Muscle layer of duodenum (tissue), 2 donors: Measurements from ENCODE around the gene OPCML.

Source experiments
- H3K27ac ChIP-seq: one replicate; pipeline ENCODE4 v1.7.0; 2013; ENCODE audit warnings: mild to moderate bottlenecking, low read length
- H3K27me3 ChIP-seq: one replicate; pipeline ENCODE4 v1.7.0; 2013; ENCODE audit warnings: low read depth, mild to moderate bottlenecking, control low read depth, low read length
- H3K36me3 ChIP-seq, 2 donors: one replicate each; pipeline ENCODE4 v1.7.0; 2013; ENCODE audit warnings: low read length in 2 of 2, control low read depth in 1 of 2, mild to moderate bottlenecking in 1 of 2; ENCODE audit not compliant: insufficient read depth in 2 of 2, control insufficient read depth in 1 of 2
- H3K4me1 ChIP-seq, 2 donors: one replicate each; pipeline ENCODE4 v1.7.0; 2013; ENCODE audit warnings: low read length in 2 of 2, mild to moderate bottlenecking in 2 of 2, control low read depth in 1 of 2, moderate library complexity in 1 of 2; ENCODE audit not compliant: insufficient read depth in 2 of 2, control insufficient read depth in 1 of 2
- H3K4me3 ChIP-seq, 2 donors: one replicate each; pipeline ENCODE4 v1.7.0; 2013; ENCODE audit warnings: low read length in 2 of 2, low read depth in 1 of 2, mild to moderate bottlenecking in 1 of 2
- H3K9me3 ChIP-seq, 2 donors: one replicate each; pipeline ENCODE4 v1.7.0; 2013; ENCODE audit warnings: low read length in 2 of 2, control low read depth in 1 of 2, mild to moderate bottlenecking in 1 of 2; ENCODE audit not compliant: control insufficient read depth in 1 of 2
- donor health status: healthy.

The OPCML gene

DNA sequence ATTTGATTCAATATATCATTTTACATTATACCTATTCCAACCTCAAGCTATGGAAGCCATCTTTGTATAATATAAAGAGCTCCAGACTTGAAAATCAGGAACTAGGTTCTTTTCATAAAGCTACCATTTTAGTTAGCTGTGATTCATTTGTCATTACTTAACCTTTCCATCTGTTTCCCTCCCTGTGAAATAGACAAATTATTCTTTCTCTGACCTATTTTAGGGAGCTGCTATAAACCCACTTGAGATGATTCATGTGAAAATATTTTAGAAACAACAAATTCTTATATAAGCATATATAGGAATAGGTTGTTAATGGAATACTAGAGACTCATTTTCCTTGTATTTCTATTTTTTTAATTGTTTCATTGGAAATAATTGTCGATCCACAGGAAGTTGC, 1012.1 kb downstream of the OPCML start:
- no peak overlapping the region for H3K27ac ChIP-seq
- H3K4me3 ChIP-seq, result no peak overlapping the region
- no peaks in the 10 kb centered on the region for H3K4me1 ChIP-seq
- no peaks in the 10 kb centered on the region for H3K9me3 ChIP-seq
- no peaks in the 10 kb centered on the region for H3K36me3 ChIP-seq
- no peaks in the 10 kb centered on the region for H3K27me3 ChIP-seq

DNA sequence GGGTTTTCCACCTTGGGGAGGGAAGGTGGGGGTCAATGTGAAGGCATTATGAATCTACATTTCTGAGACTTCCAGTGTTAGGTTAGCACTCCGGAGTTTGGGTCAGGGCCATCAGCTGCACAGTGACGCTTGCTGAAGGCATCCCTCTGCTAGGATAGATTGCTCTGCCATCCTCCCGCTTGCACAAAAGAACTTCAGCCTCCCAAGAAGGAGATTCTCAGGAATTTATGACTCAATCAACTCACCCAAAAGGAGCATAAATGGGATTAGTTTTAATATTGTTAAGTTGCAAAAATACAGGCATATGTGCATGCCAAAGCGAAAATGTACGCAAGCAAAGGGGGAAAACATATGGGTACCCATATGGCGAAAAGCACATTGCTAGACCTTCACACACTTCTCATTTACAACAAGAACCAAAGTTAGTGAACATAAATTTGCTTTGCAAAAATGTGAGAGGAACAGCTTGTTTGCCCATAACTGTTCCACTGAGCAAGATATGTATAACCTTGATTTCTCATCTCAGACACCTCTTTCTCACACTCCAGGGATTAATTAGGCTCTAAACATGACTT, 1013.0 kb downstream of the OPCML start:
- no peak overlapping the region for H3K4me3 ChIP-seq
- no peaks in the 10 kb centered on the region for H3K9me3 ChIP-seq
- no peaks in the 10 kb centered on the region for H3K4me1 ChIP-seq
- H3K27me3 ChIP-seq, result no peaks in the 10 kb centered on the region
- no peaks in the 10 kb centered on the region for H3K36me3 ChIP-seq
- H3K27ac ChIP-seq, result no peak overlapping the region

DNA sequence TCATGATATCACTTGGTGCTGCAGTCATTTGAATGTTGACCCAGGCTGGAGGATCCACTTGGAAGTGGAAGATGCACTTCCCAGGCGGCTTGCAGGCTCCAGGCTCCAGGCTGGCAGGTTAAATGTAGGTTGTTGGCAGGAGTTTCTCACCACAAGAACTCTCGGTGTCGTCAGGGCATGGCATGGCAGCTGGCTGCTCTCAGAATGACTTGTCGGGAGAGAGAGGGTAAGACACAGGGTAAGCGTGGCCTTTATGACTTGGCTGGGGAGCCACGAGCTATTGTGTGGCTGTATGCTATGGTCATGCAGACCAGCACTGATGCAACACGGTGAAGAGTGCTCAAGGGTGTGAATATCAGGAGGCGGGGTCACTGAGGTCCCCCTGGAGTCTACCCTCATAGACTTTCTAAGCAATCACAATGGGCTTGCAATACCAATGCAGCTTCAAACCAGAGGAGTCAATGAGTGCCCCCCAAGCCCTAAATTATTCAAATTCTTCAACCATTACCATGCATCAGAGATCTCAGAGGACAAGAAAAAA, 1027.7 kb downstream of the OPCML start:
- H3K9me3 ChIP-seq, result no peaks in the 10 kb centered on the region
- H3K27me3 ChIP-seq, result no peaks in the 10 kb centered on the region
- no peaks in the 10 kb centered on the region for H3K4me1 ChIP-seq
- no peaks in the 10 kb centered on the region for H3K36me3 ChIP-seq
- no peak overlapping the region for H3K4me3 ChIP-seq
- no peak overlapping the region for H3K27ac ChIP-seq

- Histone ChIP-seq H3K9me3 (no peaks in the 10 kb centered on the region), H3K27ac (no peak overlapping the region), H3K27me3 (no peaks in the 10 kb centered on the region), H3K36me3 (no peaks in the 10 kb centered on the region), H3K4me3 (no peak overlapping the region), H3K4me1 (no peaks in the 10 kb centered on the region)
Measured at GRCh38 chr11:132501356-132501755, 1030.9 kb downstream of the OPCML start.

GRCh38 chr11:132499661-132500060, 1032.6 kb downstream of the OPCML start:
- H3K36me3 ChIP-seq, result no peaks in the 10 kb centered on the region
- no peak overlapping the region for H3K27ac ChIP-seq
- H3K4me3 ChIP-seq, result no peak overlapping the region
- no peaks in the 10 kb centered on the region for H3K9me3 ChIP-seq
- no peaks in the 10 kb centered on the region for H3K4me1 ChIP-seq
- H3K27me3 ChIP-seq, result no peaks in the 10 kb centered on the region

- H3K9me3 ChIP-seq, result no peaks in the 10 kb centered on the region
- no peak overlapping the region for H3K27ac ChIP-seq
- no peaks in the 10 kb centered on the region for H3K36me3 ChIP-seq
- no peak overlapping the region for H3K4me3 ChIP-seq
- H3K27me3 ChIP-seq, result no peaks in the 10 kb centered on the region
- H3K4me1 ChIP-seq, result no peaks in the 10 kb centered on the region
Measured at GRCh38 chr11:132496341-132496740, 1036.0 kb downstream of the OPCML start.

GRCh38 chr11:132493801-132494200, 1038.5 kb downstream of the OPCML start:
- Histone ChIP-seq H3K4me1 (no peaks in the 10 kb centered on the region), H3K27me3 (no peaks in the 10 kb centered on the region), H3K4me3 (no peak overlapping the region), H3K9me3 (no peaks in the 10 kb centered on the region), H3K27ac (no peak overlapping the region), H3K36me3 (no peaks in the 10 kb centered on the region)

- Histone ChIP-seq H3K4me1 (no peaks in the 10 kb centered on the region), H3K9me3 (peaks cover 0 to 2% of the 10 kb centered on the region in 2 donors), H3K4me3 (no peak overlapping the region), H3K27ac (no peak overlapping the region), H3K36me3 (no peaks in the 10 kb centered on the region), H3K27me3 (no peaks in the 10 kb centered on the region)
Measured at GRCh38 chr11:132490978-132491377, 1041.3 kb downstream of the OPCML start.

DNA sequence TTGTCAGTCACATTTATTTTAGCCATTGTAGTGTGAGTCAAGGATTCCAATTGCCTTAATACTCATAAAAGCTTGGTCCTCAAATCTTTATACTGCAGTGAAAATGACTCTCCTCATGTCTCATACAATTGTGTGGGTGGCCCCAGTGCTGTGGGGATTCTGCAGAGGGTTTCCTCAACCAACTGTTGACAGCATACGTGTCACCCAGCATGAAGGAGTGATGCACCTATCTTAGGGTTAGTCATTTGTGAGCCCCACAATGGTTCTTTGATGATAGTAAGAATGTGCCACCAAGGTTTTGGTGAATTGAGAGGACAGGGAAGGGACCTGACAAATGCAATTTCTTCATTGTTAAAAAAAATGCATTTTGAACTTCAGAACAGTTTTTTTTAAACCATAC, 1046.2 kb downstream of the OPCML start:
- Histone ChIP-seq H3K27me3 (no peaks in the 10 kb centered on the region), H3K4me1 (no peaks in the 10 kb centered on the region), H3K27ac (no peak overlapping the region), H3K4me3 (no peak overlapping the region), H3K9me3 (peaks cover 0 to 10% of the 10 kb centered on the region in 2 donors), H3K36me3 (no peaks in the 10 kb centered on the region)

DNA sequence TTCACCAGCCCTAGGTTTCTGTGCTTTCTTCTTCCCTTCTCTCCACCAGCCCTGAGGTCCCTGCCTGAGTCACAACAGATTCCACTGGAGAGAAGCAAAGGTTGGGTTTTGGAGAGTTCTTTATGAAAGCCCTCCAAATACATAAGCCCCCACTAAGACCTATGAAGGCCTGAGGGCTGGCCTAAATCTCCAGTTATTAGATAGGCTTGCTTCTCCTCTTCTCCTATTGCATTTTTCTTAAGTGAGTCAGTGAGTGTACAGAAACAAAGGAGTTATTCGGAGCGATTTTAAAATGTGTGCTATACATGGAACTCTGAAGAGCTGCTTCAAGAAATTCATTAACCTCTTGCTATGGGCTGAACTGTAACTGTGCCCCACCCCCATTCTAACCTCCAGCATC, 1057.3 kb downstream of the OPCML start:
- no peak overlapping the region for H3K27ac ChIP-seq
- H3K4me1 ChIP-seq, result peaks cover 0 to 14% of the 10 kb centered on the region in 2 donors
- H3K36me3 ChIP-seq, result no peaks in the 10 kb centered on the region
- H3K4me3 ChIP-seq, result no peak overlapping the region
- H3K27me3 ChIP-seq, result no peaks in the 10 kb centered on the region
- no peaks in the 10 kb centered on the region for H3K9me3 ChIP-seq

- Histone ChIP-seq H3K36me3 (no peaks in the 10 kb centered on the region), H3K4me3 (no peak overlapping the region), H3K27ac (no peak overlapping the region), H3K27me3 (no peaks in the 10 kb centered on the region), H3K4me1 (peaks cover 0 to 14% of the 10 kb centered on the region in 2 donors), H3K9me3 (no peaks in the 10 kb centered on the region)
Measured at GRCh38 chr11:132472411-132473172, 1059.7 kb downstream of the OPCML start.
